HG03457 (cell line): Measurements from ENCODE around the gene ATRX.
"Not testable (repeated sequence)": the region's sequence is repeated elsewhere in the genome, so short reads cannot be mapped to it uniquely, and the experiment has no call there.

ENCODE experiments used
- ATAC-seq: cut with Tn5 transposase; IDR thresholded peaks from one replicate; pipeline ENCODE4 v1.9.1; 2021; ENCODE audit warnings: moderate number of reproducible peaks; ENCODE audit not compliant: unreplicated experiment

ATRX gene

GRCh38 chrX:77731821-77732419, 54.1 kb downstream of the ATRX start:
- ATAC-seq, result no peak

GRCh38 chrX:77726095-77726494, 59.9 kb downstream of the ATRX start:
- ATAC-seq, result not testable (repeated sequence)

GRCh38 chrX:77723681-77724080, 62.3 kb downstream of the ATRX start:
- ATAC-seq, result no peak

- ATAC-seq, result no peak
These were observed 66.6 kb downstream of the ATRX start for GRCh38 chrX:77719388-77719787.

GRCh38 chrX:77704881-77705280, 81.1 kb downstream of the ATRX start:
- ATAC-seq, result no peak

GRCh38 chrX:77698242-77698641, 87.8 kb downstream of the ATRX start:
- ATAC-seq, result no peak

- no peak for ATAC-seq
These were observed 91.5 kb downstream of the ATRX start for GRCh38 chrX:77694491-77694890.

- ATAC-seq, result no peak
These were observed 92.4 kb downstream of the ATRX start for GRCh38 chrX:77693594-77693993.

GRCh38 chrX:77691916-77692315, 94.1 kb downstream of the ATRX start:
- ATAC-seq, result no peak

- no peak for ATAC-seq
These were observed 96.6 kb downstream of the ATRX start for GRCh38 chrX:77689376-77689775.

- not testable (repeated sequence) for ATAC-seq
These were observed 100.3 kb downstream of the ATRX start for GRCh38 chrX:77685683-77686082.

- no peak for ATAC-seq
These were observed 106.9 kb downstream of the ATRX start for GRCh38 chrX:77679144-77679543.

- ATAC-seq, result no peak
These were observed 110.0 kb downstream of the ATRX start for GRCh38 chrX:77675986-77676385.

- no peak for ATAC-seq
These were observed 117.4 kb downstream of the ATRX start for GRCh38 chrX:77668391-77669237.

GRCh38 chrX:77658886-77659285, 127.1 kb downstream of the ATRX start:
- no peak for ATAC-seq

- ATAC-seq, result no peak
These were observed 133.9 kb downstream of the ATRX start for GRCh38 chrX:77652095-77652494.

GRCh38 chrX:77640702-77641101, 145.3 kb downstream of the ATRX start:
- no peak for ATAC-seq

- no peak for ATAC-seq
These were observed 146.2 kb downstream of the ATRX start for GRCh38 chrX:77639820-77640219.

GRCh38 chrX:77638397-77638796, 147.6 kb downstream of the ATRX start:
- ATAC-seq, result no peak

- no peak for ATAC-seq
These were observed 150.6 kb downstream of the ATRX start for GRCh38 chrX:77635373-77635772.

GRCh38 chrX:77628294-77629025, 157.6 kb downstream of the ATRX start:
- ATAC-seq, result no peak

- no peak for ATAC-seq
These were observed 163.3 kb downstream of the ATRX start for GRCh38 chrX:77622672-77623071.
